IPS-18a (cell line): Measurements from ENCODE around the gene MYO1A.

ENCODE experiments used
- H3K27ac ChIP-seq: one replicate; pipeline ENCODE4 v1.5.1; 2013; ENCODE audit warnings: low read length
- H3K27me3 ChIP-seq: one replicate; pipeline ENCODE4 v1.6.1; 2013; ENCODE audit warnings: mild to moderate bottlenecking, low read length; ENCODE audit not compliant: control insufficient read depth, insufficient read depth
- H3K36me3 ChIP-seq: one replicate; pipeline ENCODE4 v1.6.1; 2013; ENCODE audit warnings: low read depth, low read length; ENCODE audit not compliant: control insufficient read depth
- H3K4me1 ChIP-seq: one replicate; pipeline ENCODE4 v1.6.1; 2013; ENCODE audit warnings: low read depth, low read length; ENCODE audit not compliant: control insufficient read depth
- H3K4me3 ChIP-seq: one replicate; pipeline ENCODE4 v1.5.1; 2013; ENCODE audit warnings: low read length
- H3K9ac ChIP-seq: one replicate; pipeline ENCODE4 v1.6.1; 2013; ENCODE audit warnings: mild to moderate bottlenecking, low read length, moderate library complexity
- H3K9me3 ChIP-seq: one replicate; pipeline ENCODE4 v1.6.1; 2013; ENCODE audit warnings: low read depth, low read length; ENCODE audit not compliant: control insufficient read depth

The MYO1A gene

DNA sequence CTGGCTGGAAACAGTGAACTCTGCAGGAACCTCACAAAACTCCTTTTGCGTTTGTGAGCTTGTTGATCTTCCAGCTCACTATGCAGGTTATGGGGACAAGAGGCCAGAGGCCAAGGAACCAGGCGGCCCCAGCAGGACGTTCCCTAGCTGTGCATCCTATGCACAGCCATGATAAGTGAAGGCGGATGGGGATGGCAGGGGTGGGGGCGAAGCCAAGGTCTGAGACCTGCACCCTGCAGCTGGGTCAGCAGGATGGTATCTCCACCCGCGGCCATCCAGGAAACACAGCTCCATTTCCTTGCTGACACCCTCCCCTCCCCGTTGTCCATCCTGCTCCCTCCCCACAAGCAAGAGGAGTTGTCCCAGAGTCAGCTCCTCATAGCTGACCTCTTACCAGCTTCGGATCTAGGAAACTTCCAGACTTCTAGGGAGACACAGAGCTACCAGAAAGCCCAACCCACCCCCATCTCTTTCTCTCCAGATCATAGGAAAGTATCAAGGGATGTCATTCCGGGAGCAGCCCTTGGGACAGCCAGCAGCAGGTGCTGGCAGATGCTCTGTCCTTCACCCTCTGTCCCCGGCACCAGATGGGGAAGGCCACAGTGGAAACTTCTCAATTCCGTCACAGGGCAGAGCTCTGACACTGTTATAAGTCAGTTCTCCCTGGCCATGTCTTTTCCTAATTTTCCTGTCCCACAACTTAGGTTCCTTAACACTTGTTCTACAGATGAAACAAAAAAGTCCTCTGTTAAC is 53.0 kb downstream of the MYO1A start:
- Histone ChIP-seq H3K27me3 (no peaks in the 10 kb centered on the region), H3K9me3 (no peaks in the 10 kb centered on the region), H3K4me1 (no peaks in the 10 kb centered on the region), H3K27ac (no peak overlapping the region), H3K4me3 (no peak overlapping the region), H3K36me3 (peaks cover 11% of the 10 kb centered on the region), H3K9ac (no peak overlapping the region)

- H3K9ac ChIP-seq, result no peak overlapping the region
- no peaks in the 10 kb centered on the region for H3K4me1 ChIP-seq
- no peaks in the 10 kb centered on the region for H3K9me3 ChIP-seq
- no peaks in the 10 kb centered on the region for H3K27me3 ChIP-seq
- H3K36me3 ChIP-seq, result peaks cover 7% of the 10 kb centered on the region
- no peak overlapping the region for H3K27ac ChIP-seq
- H3K4me3 ChIP-seq, result no peak overlapping the region
Observed at GRCh38 chr12:56995930-56996496, 53.9 kb downstream of the MYO1A start.

GRCh38 chr12:56995201-56995929 is 54.6 kb downstream of the MYO1A start:
- Histone ChIP-seq H3K9ac (no peak overlapping the region), H3K27ac (no peak overlapping the region), H3K27me3 (no peaks in the 10 kb centered on the region), H3K4me3 (no peak overlapping the region), H3K9me3 (no peaks in the 10 kb centered on the region), H3K4me1 (no peaks in the 10 kb centered on the region), H3K36me3 (peaks cover under 1% of the 10 kb centered on the region)

- Histone ChIP-seq H3K27me3 (no peaks in the 10 kb centered on the region), H3K36me3 (no peaks in the 10 kb centered on the region), H3K27ac (no peak overlapping the region), H3K4me1 (no peaks in the 10 kb centered on the region), H3K4me3 (no peak overlapping the region), H3K9me3 (no peaks in the 10 kb centered on the region), H3K9ac (no peak overlapping the region)
Observed at GRCh38 chr12:56994231-56994746, 55.6 kb downstream of the MYO1A start.

GRCh38 chr12:56993346-56993745 is 56.6 kb downstream of the MYO1A start:
- H3K4me1 ChIP-seq, result peaks cover under 1% of the 10 kb centered on the region
- no peaks in the 10 kb centered on the region for H3K36me3 ChIP-seq
- no peak overlapping the region for H3K9ac ChIP-seq
- no peak overlapping the region for H3K4me3 ChIP-seq
- H3K9me3 ChIP-seq, result no peaks in the 10 kb centered on the region
- H3K27me3 ChIP-seq, result no peaks in the 10 kb centered on the region
- H3K27ac ChIP-seq, result no peak overlapping the region

- Histone ChIP-seq H3K36me3 (no peaks in the 10 kb centered on the region), H3K4me1 (peaks cover 8% of the 10 kb centered on the region), H3K4me3 (no peak overlapping the region), H3K27ac (no peak overlapping the region), H3K27me3 (no peaks in the 10 kb centered on the region), H3K9me3 (no peaks in the 10 kb centered on the region), H3K9ac (no peak overlapping the region)
Observed at GRCh38 chr12:56991319-56992246, 58.3 kb downstream of the MYO1A start.

- no peaks in the 10 kb centered on the region for H3K27me3 ChIP-seq
- no peak overlapping the region for H3K4me3 ChIP-seq
- H3K9ac ChIP-seq, result no peak overlapping the region
- H3K9me3 ChIP-seq, result no peaks in the 10 kb centered on the region
- H3K36me3 ChIP-seq, result no peaks in the 10 kb centered on the region
- H3K4me1 ChIP-seq, result peaks cover 8% of the 10 kb centered on the region
- H3K27ac ChIP-seq, result no peak overlapping the region
Observed at GRCh38 chr12:56990648-56991318, 59.1 kb downstream of the MYO1A start.

DNA sequence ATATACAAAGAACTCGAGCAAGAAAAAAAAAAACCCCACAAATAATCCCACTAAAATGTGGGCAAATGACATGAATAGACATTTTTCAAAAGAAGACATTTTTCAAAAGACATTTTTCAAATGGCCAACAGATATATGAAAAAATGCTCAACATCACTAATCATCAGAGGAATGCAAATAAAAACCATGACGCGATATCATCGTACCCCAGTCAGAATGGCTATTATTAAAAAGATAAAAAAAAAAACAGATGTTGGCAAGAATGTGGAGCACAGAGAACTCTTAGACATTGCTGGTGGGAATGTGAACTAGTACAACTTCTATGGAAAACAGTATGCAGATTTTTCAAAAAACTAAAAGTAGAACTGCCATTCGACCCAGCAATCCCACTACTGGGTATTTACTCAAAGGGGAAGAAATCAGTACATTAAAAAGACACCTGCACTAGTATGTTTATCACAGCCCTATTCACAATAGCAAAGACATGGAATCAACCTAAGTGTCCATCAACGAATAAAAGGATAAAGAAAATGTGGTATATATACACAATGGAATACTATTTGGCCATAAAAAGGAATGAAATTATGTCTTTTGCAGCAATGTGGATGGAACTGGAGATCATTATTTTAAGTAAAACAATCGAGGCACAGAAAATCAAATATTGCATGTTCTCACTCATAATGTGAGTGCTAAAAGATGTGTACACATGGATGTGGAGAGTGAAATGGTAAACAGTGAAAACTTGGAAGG is 59.9 kb downstream of the MYO1A start:
- no peak overlapping the region for H3K4me3 ChIP-seq
- no peaks in the 10 kb centered on the region for H3K27me3 ChIP-seq
- H3K4me1 ChIP-seq, result peaks cover 8% of the 10 kb centered on the region
- H3K27ac ChIP-seq, result no peak overlapping the region
- no peak overlapping the region for H3K9ac ChIP-seq
- no peaks in the 10 kb centered on the region for H3K9me3 ChIP-seq
- H3K36me3 ChIP-seq, result no peaks in the 10 kb centered on the region

DNA sequence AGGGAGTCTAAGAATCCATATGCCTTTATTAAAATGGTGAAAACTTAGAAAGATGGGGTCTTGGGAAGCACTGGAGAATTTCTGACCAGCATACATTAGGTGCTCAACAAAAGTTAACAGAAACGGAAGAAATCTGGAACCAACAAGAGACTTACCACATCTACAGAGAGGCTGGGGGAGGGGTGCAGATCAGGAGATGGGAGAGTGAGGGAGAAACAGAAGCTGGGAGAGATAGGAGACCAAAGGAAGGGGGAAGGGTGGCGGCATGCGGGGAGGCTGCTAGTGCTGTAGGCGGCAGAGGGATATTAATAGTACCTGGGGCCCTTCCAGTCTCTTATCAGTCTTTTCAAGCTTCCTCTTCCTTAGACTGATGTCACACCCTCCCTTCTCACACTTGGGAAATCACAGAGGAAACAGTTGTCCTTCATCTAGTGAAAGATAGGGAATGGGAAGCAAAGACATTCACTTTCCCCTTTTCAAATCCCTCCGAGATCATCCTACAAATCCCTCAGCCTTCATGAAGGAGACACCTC is 61.7 kb downstream of the MYO1A start:
- Histone ChIP-seq H3K4me3 (no peak overlapping the region), H3K36me3 (no peaks in the 10 kb centered on the region), H3K27ac (no peak overlapping the region)

GRCh38 chr12:56987551-56988053 is 62.3 kb downstream of the MYO1A start:
- H3K27ac ChIP-seq, result no peak overlapping the region

More for the DNA sequence above, 61.7 kb downstream of the MYO1A start:
- Histone ChIP-seq H3K9ac (no peak overlapping the region), H3K4me1 (peaks cover 8% of the 10 kb centered on the region), H3K9me3 (no peaks in the 10 kb centered on the region), H3K27me3 (no peaks in the 10 kb centered on the region)

More at GRCh38 chr12:56987551-56988053, 62.3 kb downstream of the MYO1A start:
- no peaks in the 10 kb centered on the region for H3K36me3 ChIP-seq
- no peaks in the 10 kb centered on the region for H3K27me3 ChIP-seq
- no peak overlapping the region for H3K4me3 ChIP-seq
- H3K9ac ChIP-seq, result no peak overlapping the region
- H3K4me1 ChIP-seq, result peaks cover 8% of the 10 kb centered on the region
- H3K9me3 ChIP-seq, result no peaks in the 10 kb centered on the region
